ENCODE results near the gene MSTN.

DNA sequence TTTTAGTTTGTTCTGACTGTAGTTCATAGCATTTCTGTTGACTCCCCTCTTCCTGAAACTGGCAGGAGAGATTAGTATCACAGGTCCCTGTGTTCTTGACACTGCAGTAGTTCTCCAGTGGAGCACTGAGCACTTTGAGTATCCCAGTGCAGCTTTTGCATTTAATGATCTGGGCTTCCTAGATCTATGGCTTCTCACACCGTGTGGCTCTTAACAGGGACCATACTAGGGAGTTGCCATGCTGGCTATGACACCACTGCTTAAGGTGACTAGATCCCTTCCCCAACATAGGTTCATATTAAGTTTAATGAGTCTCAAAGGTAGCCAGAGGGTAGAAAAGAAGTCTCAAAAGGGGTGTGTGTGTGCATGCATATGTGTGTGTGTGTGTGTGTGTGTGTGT, 6.2 kb upstream of the MSTN start:
- TF ChIP-seq, protein P1, sequence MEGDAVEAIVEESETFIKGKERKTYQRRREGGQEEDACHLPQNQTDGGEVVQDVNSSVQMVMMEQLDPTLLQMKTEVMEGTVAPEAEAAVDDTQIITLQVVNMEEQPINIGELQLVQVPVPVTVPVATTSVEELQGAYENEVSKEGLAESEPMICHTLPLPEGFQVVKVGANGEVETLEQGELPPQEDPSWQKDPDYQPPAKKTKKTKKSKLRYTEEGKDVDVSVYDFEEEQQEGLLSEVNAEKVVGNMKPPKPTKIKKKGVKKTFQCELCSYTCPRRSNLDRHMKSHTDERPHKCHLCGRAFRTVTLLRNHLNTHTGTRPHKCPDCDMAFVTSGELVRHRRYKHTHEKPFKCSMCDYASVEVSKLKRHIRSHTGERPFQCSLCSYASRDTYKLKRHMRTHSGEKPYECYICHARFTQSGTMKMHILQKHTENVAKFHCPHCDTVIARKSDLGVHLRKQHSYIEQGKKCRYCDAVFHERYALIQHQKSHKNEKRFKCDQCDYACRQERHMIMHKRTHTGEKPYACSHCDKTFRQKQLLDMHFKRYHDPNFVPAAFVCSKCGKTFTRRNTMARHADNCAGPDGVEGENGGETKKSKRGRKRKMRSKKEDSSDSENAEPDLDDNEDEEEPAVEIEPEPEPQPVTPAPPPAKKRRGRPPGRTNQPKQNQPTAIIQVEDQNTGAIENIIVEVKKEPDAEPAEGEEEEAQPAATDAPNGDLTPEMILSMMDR (IDR thresholded peaks at IDR 0.05): no peak
- TF ChIP-seq POLR2AphosphoS5 (IDR thresholded peaks at IDR 0.05): no peak

Measured in prostate gland (tissue), 2 donors.